NCI-H2196 treated with DMSO at 0.1 percent for 48 hours (cell line): ENCODE measurements around the gene SPTBN2.
A peak's percentile ranks its signal among the peaks of the same experiment; 100 is the strongest.

ENCODE experiments used
- DNase-seq: peaks from one replicate; lab custom pipeline; 2025; ENCODE audit not compliant: unreplicated experiment; lab: John Stamatoyannopoulos, UW

Gene SPTBN2

DNA sequence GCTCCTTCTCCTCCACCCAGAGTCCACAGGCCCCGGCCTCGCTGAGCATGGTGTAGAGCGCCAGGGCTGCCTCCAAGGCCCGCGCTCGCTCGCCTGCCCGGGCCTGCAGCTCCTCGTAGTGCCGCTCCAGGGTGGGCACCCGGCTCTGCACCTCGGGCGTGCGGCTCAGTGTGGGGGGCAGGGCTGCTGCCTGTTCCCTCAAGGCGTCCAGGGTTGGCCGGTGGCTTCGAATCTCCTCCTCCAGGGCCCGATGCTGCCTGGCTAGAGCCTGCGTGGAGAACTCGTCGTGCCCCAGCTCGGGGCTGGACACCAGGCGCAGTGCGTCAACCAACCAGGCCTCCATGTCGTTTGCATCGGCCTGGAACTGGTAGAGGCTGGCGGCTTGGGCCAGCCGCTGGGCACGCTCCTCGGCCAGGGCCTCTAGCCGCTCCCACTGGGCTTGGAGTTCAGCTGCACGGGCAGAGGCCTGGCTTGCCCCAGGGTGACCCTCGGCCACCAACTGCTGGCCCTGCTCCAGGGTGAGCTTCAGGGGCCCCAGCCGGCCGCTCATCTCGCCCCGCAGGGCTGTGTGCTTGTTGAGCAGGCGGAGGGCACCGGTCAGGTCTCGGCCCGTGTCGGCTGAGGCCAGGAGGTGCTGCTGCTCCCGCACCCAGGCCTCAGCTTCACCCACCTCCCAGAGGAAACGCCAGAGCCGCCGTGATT lies 24.2 kb downstream of the SPTBN2 start:
- DNase-seq: no peak

GRCh38 chr11:66701432-66702240 lies 27.4 kb downstream of the SPTBN2 start:
- no peak for DNase-seq

DNA sequence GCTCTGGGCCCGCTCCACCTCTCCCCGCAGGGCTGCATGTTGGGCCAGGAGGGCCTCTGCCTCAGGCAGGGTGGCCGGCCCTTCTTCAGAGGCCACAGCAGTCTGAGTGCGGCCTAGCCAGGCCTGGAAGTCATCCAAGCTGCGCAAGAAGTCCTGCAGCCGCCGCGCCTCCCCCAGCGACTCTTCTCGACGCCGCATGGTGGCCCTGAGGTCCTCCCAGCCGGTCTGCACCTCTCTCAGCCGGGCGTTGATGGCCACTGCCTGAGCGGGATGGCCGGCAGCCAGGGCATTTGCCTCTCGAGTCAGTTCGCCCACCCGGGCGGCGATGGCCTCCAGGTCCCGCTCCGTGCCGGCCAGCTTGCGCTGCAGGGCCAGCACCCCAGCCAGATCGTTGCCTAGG lies 28.3 kb downstream of the SPTBN2 start:
- no peak for DNase-seq

DNA sequence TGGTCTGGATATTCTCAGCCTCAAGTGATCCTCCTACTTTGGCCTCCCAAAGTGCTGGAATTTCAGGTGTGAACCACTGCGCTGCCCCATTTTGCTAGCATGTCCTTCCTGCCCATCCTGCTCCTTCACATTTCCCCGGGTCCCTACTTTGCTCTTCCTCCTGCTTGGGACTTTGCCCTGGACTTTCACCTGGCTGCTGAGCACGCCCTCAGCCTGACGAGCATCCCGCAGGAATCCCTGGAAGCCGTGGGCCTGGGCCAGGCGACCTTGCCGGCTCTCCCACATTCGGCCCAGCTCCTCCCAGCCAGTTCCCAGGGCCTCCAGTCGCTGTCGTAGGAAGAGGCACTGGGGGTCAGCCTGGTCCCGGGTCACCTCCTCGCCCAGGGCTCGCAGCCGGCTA lies 28.7 kb downstream of the SPTBN2 start:
- no peak for DNase-seq

DNA sequence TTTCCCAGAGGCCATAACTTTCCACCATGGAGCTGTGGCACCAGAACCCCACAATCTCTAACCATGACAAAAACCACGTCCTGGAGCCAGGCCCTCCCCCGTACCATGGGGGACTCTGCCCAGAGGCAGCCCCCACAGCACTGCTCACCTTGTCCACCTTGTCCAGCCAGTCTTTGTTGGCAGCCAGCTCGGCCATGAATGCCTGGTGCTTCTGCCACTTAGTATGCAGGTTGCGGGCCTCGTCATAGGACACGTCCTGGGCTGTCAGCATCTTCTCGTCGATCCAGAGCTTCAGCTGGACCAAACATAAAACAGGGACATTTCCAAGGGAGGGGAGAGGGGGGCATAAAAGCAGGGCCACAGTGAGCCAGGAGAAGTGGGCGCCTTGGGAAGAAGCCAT lies 30.5 kb downstream of the SPTBN2 start:
- no peak for DNase-seq

DNA sequence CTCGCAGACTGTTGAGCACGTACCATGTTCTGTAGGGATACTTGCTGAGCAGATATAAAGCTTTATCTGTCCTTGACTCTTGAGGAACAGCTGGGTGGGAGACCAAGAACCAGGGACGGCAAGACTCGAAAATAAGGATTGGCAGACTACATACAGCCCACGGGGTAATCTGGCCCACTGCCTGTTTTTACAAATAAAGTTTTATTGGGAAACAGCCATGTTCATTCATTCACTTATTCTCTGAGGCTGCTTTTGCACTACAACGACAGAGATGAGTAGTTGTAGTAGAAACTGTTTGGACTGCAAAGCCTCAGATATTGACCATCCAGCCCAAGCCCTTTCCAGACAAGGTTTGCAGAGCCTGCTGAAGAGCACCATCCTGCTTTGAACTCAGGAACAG lies 31.0 kb downstream of the SPTBN2 start:
- DNase-seq: no peak

- no peak for DNase-seq
Measured at GRCh38 chr11:66696146-66696545, 32.9 kb downstream of the SPTBN2 start.

- DNase-seq: peak; percentile 94
Measured at GRCh38 chr11:66694732-66695207, 34.2 kb downstream of the SPTBN2 start.

DNA sequence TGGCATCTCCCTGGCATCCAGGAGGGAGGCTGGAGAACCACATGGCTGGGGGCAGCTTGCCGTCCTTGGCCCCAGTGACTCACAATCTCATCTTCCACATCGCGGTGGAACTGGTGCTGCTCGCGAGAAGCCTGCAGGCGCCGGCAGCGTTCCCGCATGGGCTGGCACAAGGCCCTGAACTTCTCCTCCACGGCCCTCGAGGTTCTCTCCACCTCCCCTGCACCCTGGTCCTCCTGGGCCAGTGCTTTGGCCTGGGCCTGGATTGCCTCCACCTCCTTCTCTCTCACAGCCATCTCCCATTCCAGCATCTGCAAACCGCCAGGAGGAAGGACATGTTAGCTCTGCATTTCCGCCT lies 35.0 kb downstream of the SPTBN2 start:
- no peak for DNase-seq

GRCh38 chr11:66693356-66694055 lies 35.5 kb downstream of the SPTBN2 start:
- no peak for DNase-seq

GRCh38 chr11:66692871-66693331 lies 36.1 kb downstream of the SPTBN2 start:
- no peak for DNase-seq

GRCh38 chr11:66692446-66692845 lies 36.6 kb downstream of the SPTBN2 start:
- DNase-seq: no peak

DNA sequence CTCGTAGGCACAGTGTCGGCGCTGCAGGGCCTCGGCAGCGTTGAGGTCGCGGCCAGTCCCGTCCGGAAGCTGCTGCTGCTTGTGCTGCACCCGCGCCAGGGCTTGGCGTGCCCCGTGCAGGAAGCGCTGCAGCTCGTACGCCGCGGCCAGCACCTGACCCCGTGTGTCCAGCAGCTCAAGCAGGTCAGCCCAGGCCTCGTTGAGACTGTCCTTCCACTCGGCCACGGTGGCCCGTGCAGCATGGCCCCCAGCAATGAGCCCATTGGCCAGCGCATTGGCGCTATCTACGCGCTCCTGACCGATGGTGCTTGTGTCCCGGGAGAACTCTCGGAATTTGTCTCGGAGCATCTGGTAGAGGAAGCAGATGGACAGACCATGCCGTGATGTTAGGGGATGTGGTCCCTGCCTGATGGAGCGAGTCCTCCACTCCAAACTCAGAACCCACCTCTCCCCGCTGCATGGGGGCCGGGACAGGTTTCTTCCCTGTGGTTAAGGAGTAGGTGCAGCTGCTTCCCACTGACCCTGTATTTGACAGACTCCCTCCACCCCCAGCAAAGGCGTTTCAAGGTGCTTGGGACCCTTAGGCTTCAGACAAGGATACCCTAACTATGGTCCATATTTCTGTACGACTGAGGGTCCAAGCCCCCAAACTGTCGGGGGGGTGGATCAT lies 37.6 kb downstream of the SPTBN2 start:
- DNase-seq: no peak

- DNase-seq: no peak
Measured at GRCh38 chr11:66689661-66690590, 39.1 kb downstream of the SPTBN2 start.

DNA sequence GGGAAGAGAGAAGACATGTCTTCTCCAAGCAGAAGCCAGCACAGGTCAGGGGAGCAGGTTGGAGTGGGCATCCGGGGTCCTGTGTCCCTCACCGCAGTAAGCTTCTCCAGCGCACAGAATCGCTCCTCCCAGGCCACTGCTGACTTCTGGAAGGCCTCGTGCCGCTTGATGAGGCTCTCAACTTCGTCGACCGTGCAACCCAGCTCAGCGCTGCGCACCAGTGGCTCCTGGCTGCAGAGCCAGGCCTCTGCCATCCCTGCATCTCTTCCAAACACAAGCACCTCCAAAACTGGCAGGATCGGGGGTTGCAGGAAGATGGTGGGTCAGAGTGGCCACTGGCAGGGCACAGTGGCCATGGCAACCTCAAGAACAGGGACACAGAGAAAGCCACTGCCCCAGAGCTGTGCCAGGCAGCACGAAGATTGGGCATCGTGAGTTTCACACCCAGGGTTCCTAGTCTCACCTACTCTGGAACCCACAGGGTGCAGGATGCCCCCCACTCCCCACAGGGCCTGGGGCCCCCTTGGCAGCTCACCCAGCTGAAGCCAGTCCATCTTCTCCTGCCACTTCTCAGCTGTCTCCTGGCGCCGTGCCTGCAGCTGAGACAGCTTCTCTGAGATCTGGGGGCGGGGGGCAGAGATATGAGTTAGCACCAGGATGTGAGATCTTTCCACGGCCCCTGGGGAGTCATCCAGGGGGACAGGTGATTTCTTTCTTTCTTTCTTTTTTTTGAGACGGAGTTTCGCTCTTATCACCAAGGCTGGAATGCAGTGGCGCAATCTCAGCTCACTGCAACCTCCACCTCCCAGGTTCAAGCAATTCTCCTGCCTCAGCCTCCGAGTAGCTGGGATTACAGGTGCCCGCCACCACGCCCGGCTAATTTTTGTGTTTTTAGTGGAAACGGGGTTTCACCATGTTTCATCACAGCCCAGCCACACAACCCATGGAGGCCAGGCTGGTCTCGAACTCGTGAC lies 40.2 kb downstream of the SPTBN2 start:
- DNase-seq: no peak

DNA sequence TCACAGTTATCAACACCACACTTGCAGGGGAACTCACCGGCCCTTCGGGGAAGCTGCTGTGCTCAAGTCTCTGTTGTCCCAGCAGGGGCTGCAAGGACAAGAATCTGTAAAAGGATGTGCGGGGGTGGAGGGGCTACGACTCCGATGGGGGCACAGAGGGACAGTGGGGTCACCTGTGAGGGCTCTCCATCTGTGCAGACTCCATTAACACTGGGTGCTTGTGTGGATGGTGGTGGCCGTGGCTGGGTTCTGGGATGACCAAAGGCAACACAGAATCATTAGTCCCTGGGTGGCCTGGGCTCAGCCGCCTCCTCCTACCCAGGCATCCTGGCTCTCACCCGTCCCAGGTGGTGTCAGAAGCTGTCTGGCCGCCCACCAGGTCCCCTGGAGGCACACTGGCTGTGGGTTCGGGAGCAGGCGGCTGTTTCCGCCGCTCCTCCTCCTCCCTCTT lies 41.2 kb downstream of the SPTBN2 start:
- DNase-seq: no peak

DNA sequence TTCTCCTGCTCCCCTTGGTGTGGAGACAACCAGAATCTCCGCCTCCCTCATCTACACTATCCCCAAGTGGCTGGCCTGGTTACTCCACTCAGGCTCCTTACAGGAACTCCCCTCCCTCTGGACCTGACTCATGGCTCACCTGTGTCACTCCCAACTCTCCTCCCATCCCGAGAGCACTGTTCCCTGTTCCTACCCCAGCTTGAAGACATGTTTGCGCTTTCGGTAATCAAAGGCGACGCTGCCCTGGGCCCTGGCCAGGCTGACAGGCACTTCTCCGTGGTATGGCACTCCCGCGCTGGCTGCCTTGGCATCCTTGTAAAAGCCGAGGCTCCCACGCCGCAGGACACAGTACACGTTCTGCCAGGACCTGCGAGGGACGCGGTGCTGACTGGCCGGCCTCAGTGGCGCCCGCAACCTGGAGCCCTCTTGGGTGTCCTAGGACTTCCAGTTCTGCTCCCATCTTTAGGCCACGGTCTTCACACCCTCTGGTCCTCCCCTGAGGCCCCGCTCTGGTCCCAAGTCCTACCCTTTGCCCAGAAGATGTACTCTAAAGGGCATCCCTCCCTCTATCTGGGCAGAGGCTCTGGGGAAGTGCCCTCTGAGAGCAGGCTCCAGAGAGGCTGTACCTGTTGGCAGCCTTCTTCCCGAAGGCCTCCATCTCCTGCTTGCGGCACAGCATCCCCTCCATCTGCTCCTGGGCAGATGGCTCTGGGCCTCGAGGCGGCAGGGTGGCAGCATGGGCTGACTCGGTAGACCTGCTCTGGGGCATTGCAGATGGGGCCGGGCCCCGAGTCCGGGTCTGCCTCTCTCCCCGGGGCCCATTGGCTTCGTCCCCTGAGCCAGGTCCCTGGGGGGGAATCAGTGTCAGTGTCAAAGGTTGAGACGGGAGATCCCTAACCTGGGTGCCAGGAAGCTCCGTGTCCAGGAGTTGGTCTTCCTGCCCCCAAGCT lies 41.9 kb downstream of the SPTBN2 start:
- no peak for DNase-seq
